Measurements from ENCODE around the gene LKAAEAR1.

The LKAAEAR1 gene

GRCh38 chr20:64063389-64064144, 20.6 kb downstream of the LKAAEAR1 start:
- no peak for DNase-seq

GRCh38 chr20:64062596-64063388, 21.4 kb downstream of the LKAAEAR1 start, which contains the start of gene TCEA2:
Gene TCEA2 (plus strand): TSS chr20:64063198. CDS start chr20:64063313, 115 bp downstream.
- DNase-seq, result peak; percentile 97

DNA sequence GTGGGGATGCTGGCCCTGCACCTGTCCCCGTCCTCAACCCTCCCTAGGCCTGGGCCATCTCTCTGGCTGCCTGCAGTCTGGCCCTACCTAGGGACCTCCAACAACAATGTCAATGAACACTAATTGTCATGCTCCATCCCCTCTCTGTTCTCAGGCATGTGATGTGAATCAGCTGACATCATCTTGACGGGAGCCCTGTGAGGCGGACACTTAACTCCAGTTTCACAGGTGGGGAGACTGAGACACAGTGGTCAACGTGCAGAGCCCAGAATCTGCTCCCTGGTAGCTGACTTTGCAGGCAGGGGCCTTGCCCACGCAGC, 22.0 kb downstream of the LKAAEAR1 start:
- DNase-seq, result no peak

GRCh38 chr20:64058536-64058935, 25.7 kb downstream of the LKAAEAR1 start:
- no peak for DNase-seq

DNA sequence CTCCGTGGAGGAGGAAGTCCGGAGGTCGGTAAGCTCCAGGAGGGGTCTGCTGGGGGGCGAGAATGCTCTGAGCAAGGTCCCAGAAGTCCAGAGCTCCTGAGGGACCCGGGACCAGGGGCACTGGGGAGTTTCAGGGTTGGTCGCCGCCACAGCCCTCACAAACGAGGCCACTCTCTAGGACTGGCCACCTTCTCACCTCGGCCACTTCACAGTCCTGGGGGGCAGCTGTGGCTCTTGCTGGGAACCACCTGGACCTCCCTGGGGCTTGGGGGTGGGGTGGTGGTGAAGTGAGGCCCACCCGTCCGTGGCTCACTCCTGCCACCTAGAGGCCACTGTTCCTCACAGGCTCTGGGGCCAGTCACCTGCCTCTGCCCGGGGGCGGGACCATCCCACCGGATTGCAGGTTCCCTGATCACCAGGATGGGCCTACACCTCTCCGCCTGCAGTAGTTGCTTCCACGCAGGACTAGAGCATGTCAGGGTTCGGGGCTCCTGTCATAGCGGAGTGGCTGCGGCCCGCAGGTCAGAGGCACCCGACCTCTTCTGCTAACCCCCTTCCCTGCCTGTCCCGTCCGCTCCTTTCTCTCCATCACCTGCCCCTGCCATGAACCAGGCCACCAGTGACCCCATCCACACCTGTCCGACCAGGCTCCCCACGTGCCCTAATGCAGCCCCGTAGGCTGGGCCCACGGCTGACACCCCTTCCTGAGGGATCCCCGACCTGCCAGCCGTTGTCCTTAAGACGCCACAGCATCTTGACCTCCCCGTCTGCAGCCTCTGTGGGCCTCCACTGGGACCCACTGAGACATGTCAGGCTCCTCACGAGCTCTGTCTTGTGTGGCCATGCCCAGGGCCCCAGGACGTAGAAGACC, 26.3 kb downstream of the LKAAEAR1 start:
- DNase-seq, result peak; percentile 83

- no peak for DNase-seq
Observed at GRCh38 chr20:64056889-64057627, 27.1 kb downstream of the LKAAEAR1 start.

DNA sequence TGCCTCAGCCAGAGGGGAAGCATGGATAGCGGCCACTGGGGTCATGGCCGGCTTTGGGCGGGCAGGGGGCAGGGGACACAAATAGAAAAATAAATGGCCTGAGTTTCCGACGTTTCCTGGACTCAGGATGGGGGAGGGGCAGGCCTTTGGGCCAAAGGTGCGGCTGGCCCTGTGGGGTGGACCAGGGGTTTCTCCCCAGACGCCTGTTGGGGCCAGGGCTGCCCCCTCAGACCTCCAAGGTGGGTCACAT, 27.6 kb downstream of the LKAAEAR1 start:
- DNase-seq, result no peak

DNA sequence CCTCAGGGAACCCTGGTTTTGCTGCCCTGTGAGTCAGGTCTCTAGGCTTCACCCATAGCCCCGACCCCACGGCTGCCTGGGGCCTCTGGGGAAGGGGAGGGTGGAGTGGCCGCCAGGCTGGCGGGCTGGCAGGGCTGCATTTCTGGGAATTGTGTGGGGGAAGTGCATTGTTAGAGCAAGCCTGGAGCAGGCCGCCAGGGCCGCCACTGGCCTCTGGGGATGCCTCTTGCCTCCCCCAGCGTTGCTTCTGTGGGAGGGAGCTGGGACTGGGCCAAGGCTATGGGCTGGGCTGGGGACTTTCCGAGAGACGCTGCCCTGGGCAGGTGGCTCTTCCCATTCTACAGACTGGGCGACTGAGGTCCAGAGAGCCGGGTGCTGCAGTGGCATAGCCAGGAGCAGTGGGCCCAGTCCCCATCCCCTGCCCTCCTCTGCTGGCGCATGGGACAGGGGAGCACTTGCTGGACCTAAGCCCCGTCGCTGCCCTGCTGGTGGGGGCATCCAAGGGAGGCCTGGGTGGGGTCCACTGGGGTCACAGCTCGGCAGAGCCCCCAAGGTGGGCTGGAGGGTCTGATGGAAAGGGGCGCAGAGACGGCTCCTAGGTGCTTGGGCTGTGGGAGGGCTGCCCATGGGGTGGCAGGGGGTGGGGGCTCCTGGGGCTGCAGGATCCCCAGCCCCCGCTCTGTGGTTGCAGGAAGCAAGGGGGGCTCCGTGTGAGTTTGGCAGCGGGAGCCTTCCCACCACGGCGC, 28.1 kb downstream of the LKAAEAR1 start:
- DNase-seq, result no peak

GRCh38 chr20:64055396-64055892, 28.8 kb downstream of the LKAAEAR1 start:
- DNase-seq, result no peak

DNA sequence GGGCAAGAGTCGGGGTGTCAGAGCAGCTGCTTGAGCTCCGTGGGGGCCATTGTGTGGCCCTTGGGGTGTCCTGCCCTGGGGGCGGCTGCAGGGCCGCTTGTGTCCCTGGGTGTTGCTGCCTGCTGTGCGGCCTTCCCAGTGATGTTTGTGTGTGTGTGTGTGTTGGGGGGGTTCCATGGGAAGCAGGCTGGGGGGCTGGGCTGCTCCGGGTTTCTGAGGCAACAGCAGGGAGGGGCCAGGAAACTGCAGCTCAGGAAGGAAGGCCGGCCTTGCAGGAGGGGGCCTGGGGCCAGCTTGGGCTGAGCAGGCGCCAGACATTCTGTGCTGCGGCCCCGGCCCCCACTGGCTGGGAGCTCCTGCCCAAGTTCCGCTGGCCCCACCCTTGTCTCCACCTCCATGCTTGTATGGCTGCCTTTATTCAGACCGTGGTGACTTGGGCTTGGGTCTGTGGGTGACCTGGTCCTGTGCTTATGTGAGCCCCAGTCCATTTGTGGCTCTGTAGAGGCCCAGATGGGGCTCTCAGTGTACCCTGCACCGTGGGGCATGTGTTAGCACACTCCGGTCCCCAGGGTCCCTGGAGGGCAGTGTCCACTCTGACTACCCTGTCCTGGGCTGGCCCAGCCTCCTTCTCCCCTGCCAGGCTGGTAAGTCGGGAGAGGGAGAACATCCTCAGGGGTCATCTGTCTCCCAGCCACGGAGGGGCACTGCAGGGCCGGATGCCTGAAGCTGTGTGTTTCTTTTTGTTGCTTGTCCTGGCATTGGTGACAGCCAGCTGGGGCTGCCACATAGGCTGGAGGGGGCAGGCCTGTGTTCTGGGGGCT, 30.1 kb downstream of the LKAAEAR1 start:
- peak; percentile 70 for DNase-seq

GRCh38 chr20:64052987-64053840, 31.0 kb downstream of the LKAAEAR1 start:
- no peak for DNase-seq

DNA sequence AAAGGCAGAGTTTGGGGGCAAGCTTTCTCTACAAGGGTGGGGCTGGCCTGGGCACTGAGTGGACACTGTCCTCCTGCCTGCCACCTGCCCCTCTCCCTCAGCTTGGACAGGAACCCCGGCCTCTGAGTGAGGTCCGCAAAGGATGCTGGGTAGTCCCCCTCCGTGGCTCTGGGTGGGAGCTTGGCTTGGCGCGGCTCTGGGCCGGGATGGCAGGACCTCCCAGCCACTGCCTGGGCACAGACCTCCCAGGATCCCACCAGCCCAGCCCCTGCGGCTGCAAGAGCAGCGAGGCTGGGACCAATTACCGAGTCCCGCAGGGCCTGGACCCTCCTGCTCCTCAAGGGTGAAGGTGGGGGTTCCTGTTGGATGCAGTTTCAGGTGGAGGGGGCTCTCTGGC, 31.9 kb downstream of the LKAAEAR1 start:
- no peak for DNase-seq

- DNase-seq, result no peak
Observed at GRCh38 chr20:64051561-64052325, 32.5 kb downstream of the LKAAEAR1 start.

- DNase-seq, result no peak
Observed at GRCh38 chr20:64051033-64051452, 33.2 kb downstream of the LKAAEAR1 start.

DNA sequence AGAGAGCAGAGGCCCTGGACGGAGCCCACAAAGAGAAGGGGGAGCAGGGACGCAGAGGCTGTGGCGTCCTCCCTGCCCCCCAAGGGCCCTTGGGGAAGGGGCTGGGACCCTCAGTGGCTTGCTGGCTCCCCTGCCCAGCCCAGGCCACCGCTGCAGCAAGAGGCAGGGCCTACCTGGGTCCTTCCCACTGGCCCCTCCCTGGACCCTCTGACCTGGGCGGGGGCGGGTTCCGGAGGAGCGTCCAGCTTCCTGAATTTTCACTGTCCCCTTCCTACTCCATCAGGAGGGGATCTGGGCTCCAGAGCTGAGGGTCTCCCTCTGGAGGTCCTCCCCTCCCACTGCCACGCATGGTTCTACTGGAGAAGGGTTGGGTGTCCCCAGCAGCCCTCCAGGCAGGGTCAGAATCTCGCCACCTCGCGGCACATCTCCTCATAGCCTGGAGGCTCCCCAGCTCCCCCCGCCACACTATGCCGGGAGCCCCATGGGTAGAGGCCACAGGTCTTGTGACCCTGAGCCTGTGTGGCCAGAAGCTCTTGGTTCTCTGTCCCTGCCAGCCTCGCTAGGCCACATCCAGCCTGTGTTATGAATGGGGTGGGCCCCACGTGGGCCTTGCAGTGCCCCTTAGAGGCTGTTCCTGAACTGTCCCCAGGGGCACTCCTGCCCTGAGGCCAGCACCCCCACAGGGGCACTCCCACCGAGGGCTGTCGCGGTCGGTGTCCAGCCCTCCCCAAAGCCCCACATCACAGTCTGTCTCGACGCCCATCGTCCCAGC, 33.8 kb downstream of the LKAAEAR1 start:
- DNase-seq, result peak; percentile 50

GRCh38 chr20:64049878-64050260, 34.3 kb downstream of the LKAAEAR1 start:
- DNase-seq, result no peak

DNA sequence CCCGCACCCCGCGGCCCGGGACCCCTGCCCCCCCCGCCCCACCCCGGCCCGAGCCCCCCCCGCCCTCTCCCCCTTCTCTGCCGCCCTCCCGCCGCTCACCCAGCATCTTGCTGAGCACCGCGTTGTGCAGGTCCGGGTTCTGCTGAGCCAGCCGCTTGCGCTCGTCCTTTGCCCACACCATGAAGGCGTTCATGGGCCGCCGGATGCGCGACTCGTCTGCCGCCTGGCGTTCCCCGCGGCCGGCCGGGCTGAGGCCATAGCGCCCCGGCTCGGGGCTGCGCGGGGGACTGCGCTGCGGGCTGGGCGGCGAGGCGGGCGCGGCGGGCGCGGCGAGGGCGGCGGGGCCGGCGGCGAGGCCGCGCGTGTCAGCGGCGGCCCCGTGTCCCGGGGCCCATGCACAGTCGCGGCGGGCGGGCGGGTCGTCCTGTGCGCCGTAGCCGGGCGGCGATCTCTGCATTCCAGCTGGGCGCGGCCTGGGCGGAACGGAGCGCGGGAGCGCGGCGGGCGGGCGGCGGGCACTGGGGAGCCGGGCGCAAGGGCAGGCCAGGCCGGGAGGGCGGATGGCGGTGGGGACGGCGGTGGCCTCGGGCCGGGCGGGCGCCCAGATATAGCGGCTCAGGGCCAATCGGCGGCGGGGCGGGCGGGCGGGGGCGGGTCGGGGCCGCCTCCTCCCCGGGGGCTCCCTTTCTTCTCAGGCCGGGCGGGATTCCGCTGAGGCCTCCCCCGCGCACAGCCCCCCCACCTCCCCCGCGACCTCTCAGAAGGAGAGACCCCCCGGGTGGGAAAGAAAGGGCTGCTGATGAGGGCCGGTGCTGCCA, 34.9 kb downstream of the LKAAEAR1 start, which contains the start of gene SOX18:
Gene SOX18, minus strand, starts transcription at position 580 of the 818 bp plus-strand sequence. Its CDS starts 123 bp downstream, at position 457.
- peak; percentile 55 for DNase-seq

Data from hematopoietic multipotent progenitor cell treated with erythropoietin and hydrocortisone succinate and interleukin-3 and kit ligand, for 6 days (in vitro differentiated cells).